Fibroblast of upper back skin (primary cell): ENCODE results near the gene TNFRSF6B.

Experiments
- DNase-seq: peaks from one replicate; pipeline ENCODE4 v3.0.0-alpha.2; 2013

The TNFRSF6B gene

GRCh38 chr20:63686492-63687321 lies 9.7 kb upstream of the TNFRSF6B start:
- peak; percentile 69 for DNase-seq

GRCh38 chr20:63687419-63688178 lies 8.9 kb upstream of the TNFRSF6B start:
- no peak for DNase-seq

- DNase-seq = no peak
Measured at GRCh38 chr20:63688228-63689045, 8.0 kb upstream of the TNFRSF6B start.

GRCh38 chr20:63689046-63690002 lies 7.1 kb upstream of the TNFRSF6B start:
- DNase-seq = no peak

- no peak for DNase-seq
Measured at GRCh38 chr20:63690003-63690897, 6.2 kb upstream of the TNFRSF6B start.

GRCh38 chr20:63690898-63691710 lies 5.3 kb upstream of the TNFRSF6B start:
- no peak for DNase-seq

GRCh38 chr20:63691711-63692435 lies 4.6 kb upstream of the TNFRSF6B start:
- DNase-seq = no peak

GRCh38 chr20:63692436-63693082 lies 3.9 kb upstream of the TNFRSF6B start:
- no peak for DNase-seq

GRCh38 chr20:63693083-63693732 lies 3.2 kb upstream of the TNFRSF6B start:
- DNase-seq = no peak

GRCh38 chr20:63693733-63694583 lies 2.5 kb upstream of the TNFRSF6B start:
- DNase-seq = no peak

GRCh38 chr20:63694584-63695423 lies 1.6 kb upstream of the TNFRSF6B start:
- no peak for DNase-seq

- DNase-seq = no peak
Measured at GRCh38 chr20:63695424-63696305, 787 bp upstream of the TNFRSF6B start.

GRCh38 chr20:63696306-63696627 lies 185 bp upstream of the TNFRSF6B start:
- peak; percentile 16 for DNase-seq

- no peak for DNase-seq
Measured at GRCh38 chr20:63697357-63697867, 960 bp downstream of the TNFRSF6B start.

- DNase-seq = no peak
Measured at GRCh38 chr20:63697868-63698545, 1.6 kb downstream of the TNFRSF6B start.
